SK-N-SH (cell line): ENCODE results near the gene ADCY1. TPM values are rescaled to one million over a fixed set of nuclear protein-coding genes. Genes with fewer than 3 reads are reported as not detected.

Experiments used
- CTCF ChIA-PET: fragments of 300-600, 350-600 bp; formaldehyde crosslinking; extraction: SDS; loops from one replicate; lab custom pipeline; 2021; lab: Yijun Ruan, JAX
- POLR2A ChIA-PET: fragments of 350-600 bp; sonication (Branson Sonifier 250); formaldehyde crosslinking; extraction: SDS; loops from one replicate; lab custom pipeline; 2020; ENCODE audit warnings: antibody characterized with exemption, inconsistent platforms; lab: Yijun Ruan, JAX
- DNase-seq: peaks from one replicate; pipeline ENCODE4 v3.0.0; 2012
- H2AFZ ChIP-seq: fragments of 200-600 bp; sonication (generic); 2 replicates; pipeline ENCODE4 v1.8.1; 2016; ENCODE audit warnings: antibody characterized with exemption, mild to moderate bottlenecking, low read depth
- H3F3A ChIP-seq: fragments of 200-600 bp; sonication (generic); replicated peaks from 2 replicates; pipeline ENCODE3; 2016; ENCODE audit warnings: antibody characterized with exemption, mild to moderate bottlenecking; ENCODE audit not compliant: insufficient read depth
- H3K27ac ChIP-seq, 2 experiments: fragments of 200-500 bp in 1 of 2; fragments of 200-600 bp in 1 of 2; sonication (Bioruptor generic) in 1 of 2; sonication (generic), shearing (Covaris generic) in 1 of 2; 2 replicates each; pipeline versions ENCODE4 v1.5.1 to v1.6.1; 2014 to 2016; ENCODE audit warnings: low read depth in 2 of 2, inconsistent platforms in 1 of 2, low read length in 1 of 2, mild to moderate bottlenecking in 1 of 2, mixed read lengths in 1 of 2
- H3K27me3 ChIP-seq: fragments of 200-600 bp; sonication (generic), shearing (Covaris generic); 2 replicates; pipeline ENCODE4 v1.6.1; 2016; ENCODE audit warnings: mixed run types; ENCODE audit not compliant: insufficient read depth
- H3K36me3 ChIP-seq, 2 experiments: fragments of 200-500 bp in 1 of 2; fragments of 200-600 bp in 1 of 2; sonication (Bioruptor generic) in 1 of 2; sonication (generic) in 1 of 2; replicated peaks in 1 of 2; 2 replicates each; pipeline versions ENCODE3 to v1.5.1; 2014 to 2016; ENCODE audit warnings: low read length in 1 of 2, mild to moderate bottlenecking in 1 of 2; ENCODE audit not compliant: insufficient read depth in 2 of 2, control insufficient read depth in 1 of 2
- H3K4me1 ChIP-seq, 2 experiments: fragments of 200-500 bp in 1 of 2; fragments of 200-600 bp in 1 of 2; sonication (Bioruptor generic) in 1 of 2; sonication (generic), shearing (Covaris generic) in 1 of 2; 2 replicates each; pipeline versions ENCODE4 v1.5.1 to v1.6.1; 2014 to 2016; ENCODE audit warnings: low read depth in 1 of 2, low read length in 1 of 2, mixed run types in 1 of 2; ENCODE audit not compliant: insufficient read depth in 2 of 2, control insufficient read depth in 1 of 2
- H3K4me2 ChIP-seq: fragments of 200-600 bp; sonication (generic), shearing (Covaris generic); 2 replicates; pipeline ENCODE4 v1.6.1; 2017; ENCODE audit warnings: mixed run types
- H3K4me3 ChIP-seq, 2 experiments: fragments of 200-500 bp in 1 of 2; fragments of 200-600 bp in 1 of 2; sonication (Bioruptor generic) in 1 of 2; sonication (generic), shearing (Covaris generic) in 1 of 2; 2 replicates each; pipeline versions ENCODE4 v1.5.1 to v1.8.1; 2014 to 2016; ENCODE audit warnings: low read depth in 2 of 2, inconsistent platforms in 1 of 2, low read length in 1 of 2, mild to moderate bottlenecking in 1 of 2, mixed read lengths in 1 of 2, moderate library complexity in 1 of 2
- H3K79me2 ChIP-seq: fragments of 200-600 bp; sonication (generic); 2 replicates; pipeline ENCODE4 v1.8.1; 2017; ENCODE audit warnings: mild to moderate bottlenecking; ENCODE audit not compliant: insufficient read depth
- H3K9ac ChIP-seq: fragments of 200-600 bp; sonication (generic); 2 replicates; pipeline ENCODE4 v1.6.1; 2017; ENCODE audit warnings: mixed run types
- H3K9me2 ChIP-seq: fragments of 200-600 bp; sonication (generic); 2 replicates; pipeline ENCODE4 v1.6.1; 2017; ENCODE audit warnings: mixed run types
- H3K9me3 ChIP-seq: fragments of 200-600 bp; sonication (generic); 2 replicates; pipeline ENCODE4 v1.6.1; 2017; ENCODE audit warnings: mixed run types, mild to moderate bottlenecking, moderate library complexity
- H4K20me1 ChIP-seq: fragments of 200-600 bp; sonication (generic); 2 replicates; pipeline ENCODE4 v1.6.1; 2017; ENCODE audit warnings: mild to moderate bottlenecking, mixed run types; ENCODE audit not compliant: insufficient read depth
- EP300 ChIP-seq, 2 experiments: IDR thresholded peaks; 2 replicates each; pipeline versions ENCODE4 v1.4.0 to v1.6.1; 2012; ENCODE audit warnings: borderline replicate concordance in 1 of 2, low read depth in 1 of 2, low read length in 1 of 2
- EZH2phosphoT487 ChIP-seq: fragments of 200-600 bp; sonication (generic); IDR thresholded peaks from 2 replicates; pipeline ENCODE4 v1.6.1; 2017; ENCODE audit warnings: low read depth, mixed run types, mild to moderate bottlenecking, antibody characterized with exemption, moderate library complexity, borderline replicate concordance
- FOXJ3 ChIP-seq: sonication (generic); formaldehyde crosslinking; IDR thresholded peaks from 2 replicates; pipeline ENCODE4 v1.5.1; 2020; ENCODE audit warnings: mild to moderate bottlenecking, missing genetic modification reagents
- GABPA ChIP-seq: IDR thresholded peaks from 2 replicates; pipeline ENCODE4 v1.4.0; 2012; ENCODE audit warnings: low read depth, mild to moderate bottlenecking
- JUND ChIP-seq: IDR thresholded peaks from 2 replicates; pipeline ENCODE4 v1.4.0; 2012
- RAD21 ChIP-seq: IDR thresholded peaks from 2 replicates; pipeline ENCODE4 v1.6.1; 2012; ENCODE audit warnings: mild to moderate bottlenecking, low read length
- RCOR1 ChIP-seq: fragments of 150-350 bp; IDR thresholded peaks from 2 replicates; pipeline ENCODE4 v1.6.1; 2017; ENCODE audit warnings: antibody characterized with exemption, low read length
- RXRA ChIP-seq: IDR thresholded peaks from 2 replicates; pipeline ENCODE4 v1.4.0; 2012; ENCODE audit warnings: low read depth, mild to moderate bottlenecking, borderline replicate concordance
- TAF1 ChIP-seq: IDR thresholded peaks from 2 replicates; pipeline ENCODE4 v1.6.1; 2012; ENCODE audit warnings: low read depth, mild to moderate bottlenecking, low read length, moderate library complexity, borderline replicate concordance
- TCF12 ChIP-seq: IDR thresholded peaks from 2 replicates; pipeline ENCODE4 v1.4.0; 2012
- WGBS: methylation state at CpG from one replicate; pipeline ENCODE4 v1.1.6; 2017; ENCODE audit warnings: low lambda C conversion rate; 5-methylcytosine and 5-hydroxymethylcytosine counted together
- polyA plus RNA-seq, 3 experiments: library from polyadenylated mRNA; depleted of rRNA; stranded (reverse); fragments of >200 nt; gene quantifications; 2 replicates each; pipeline ENCODE4 v1.2.3, GENCODE V29; 2012
- TF ChIP-seq, protein P1 (sequence below): IDR thresholded peaks from 2 replicates; pipeline ENCODE4 v1.4.0; 2012; ENCODE audit warnings: low read depth, borderline replicate concordance
- TF ChIP-seq, protein P2 (sequence below): IDR thresholded peaks from 2 replicates; pipeline ENCODE4 v1.4.0; 2012; ENCODE audit warnings: low read depth
- TF ChIP-seq, protein P3 (sequence below): fragments of 150-350 bp; IDR thresholded peaks from 2 replicates; pipeline ENCODE4 v1.6.1; 2017; ENCODE audit warnings: antibody characterized with exemption, low read length, low read depth, borderline replicate concordance

ADCY1 gene
- polyA plus RNA-seq, 1 of the 3 experiments (the other 2 are of a cell fraction): 0.16 TPM

DNA sequence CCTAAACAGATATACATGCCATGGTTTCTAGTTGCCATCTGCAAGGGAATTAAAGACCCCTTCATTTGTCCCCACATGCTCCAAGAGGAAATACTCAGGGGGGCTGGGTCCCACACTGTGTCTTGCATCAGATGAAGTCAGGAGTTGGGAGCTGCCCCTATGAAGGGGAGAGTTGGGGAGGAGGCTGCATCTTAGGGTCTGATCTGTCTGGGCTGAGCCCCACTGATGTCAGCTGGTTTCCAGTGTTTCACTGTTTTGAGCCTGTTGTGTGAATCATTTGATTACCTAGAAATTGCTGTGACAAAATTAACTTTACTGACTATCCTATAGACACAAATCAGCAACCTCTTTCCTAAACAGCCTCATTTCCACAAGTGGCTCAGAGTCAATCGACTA is 4.9 kb upstream of the ADCY1 start:
- Histone ChIP-seq H3K4me2 (no peak overlapping the region), H3K27ac (no peak overlapping the region), H4K20me1 (no peaks in the 10 kb centered on the region), H3F3A (no peaks in the 10 kb centered on the region)
- 13% methylated on average over 1 of the region's 1 CpG for WGBS
- TF ChIP-seq, protein P1, sequence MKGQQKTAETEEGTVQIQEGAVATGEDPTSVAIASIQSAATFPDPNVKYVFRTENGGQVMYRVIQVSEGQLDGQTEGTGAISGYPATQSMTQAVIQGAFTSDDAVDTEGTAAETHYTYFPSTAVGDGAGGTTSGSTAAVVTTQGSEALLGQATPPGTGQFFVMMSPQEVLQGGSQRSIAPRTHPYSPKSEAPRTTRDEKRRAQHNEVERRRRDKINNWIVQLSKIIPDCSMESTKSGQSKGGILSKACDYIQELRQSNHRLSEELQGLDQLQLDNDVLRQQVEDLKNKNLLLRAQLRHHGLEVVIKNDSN: no peak
- TF ChIP-seq JUND (no peak), TCF12 (no peak), RXRA (no peak), RCOR1 (no peak), EZH2phosphoT487 (no peak), GABPA (no peak), EP300 (IDR thresholded peaks at IDR 0.05; ENCODE audit: borderline replicate concordance in 1 of 2, low read depth in 1 of 2, low read length in 1 of 2) (no peak)
- TF ChIP-seq, all 33 proteins: peak for 0
- H3K4me3 ChIP-seq: no peak overlapping the region
- peak; percentile 12 for DNase-seq
- H2AFZ ChIP-seq: no peak overlapping the region
- ChIA-PET POLR2A (no interaction called here), CTCF (interaction anchor here (0.9 kb wide), 1 partner anchor 14 kb away, joined by 3 read pairs; no protein-coding TSS in a partner anchor)
- H3K27me3 ChIP-seq: peaks cover 8% of the 10 kb centered on the region; the same call in 1 of the 2 replicates
- H3K4me1 ChIP-seq: peaks cover 0 to 25% of the 10 kb centered on the region in 2 experiments; a peak in 1 of 4 replicates
- no peaks in the 10 kb centered on the region for H3K79me2 ChIP-seq
- no peak overlapping the region for H3K9ac ChIP-seq
- H3K36me3 ChIP-seq: no peaks in the 10 kb centered on the region
- no peaks in the 10 kb centered on the region for H3K9me3 ChIP-seq
- no peaks in the 10 kb centered on the region for H3K9me2 ChIP-seq

DNA sequence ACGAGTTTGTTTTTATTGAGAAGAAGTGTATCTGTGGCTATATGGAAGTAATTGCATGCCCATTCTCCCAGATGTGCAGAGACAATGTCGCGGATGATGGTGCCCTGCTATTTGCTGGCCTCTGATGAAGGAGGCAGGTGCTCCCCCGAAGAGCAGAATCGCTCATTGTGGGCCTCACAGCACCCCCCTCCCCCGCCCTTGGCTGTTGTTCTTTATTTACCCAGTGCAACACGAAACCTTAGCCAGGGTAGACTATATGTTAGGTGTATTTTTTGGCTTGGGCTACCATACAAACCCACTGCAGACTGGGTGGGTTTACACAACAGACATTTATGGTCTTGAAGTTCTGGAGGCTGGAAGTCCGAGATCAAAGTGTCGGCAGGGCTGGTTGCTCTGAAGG is 3.4 kb upstream of the ADCY1 start:
- Histone ChIP-seq H4K20me1 (no peaks in the 10 kb centered on the region), H3K27me3 (peaks cover 19% of the 10 kb centered on the region), H3K4me2 (no peak overlapping the region), H2AFZ (no peak overlapping the region), H3F3A (no peaks in the 10 kb centered on the region), H3K36me3 (no peaks in the 10 kb centered on the region), H3K9me2 (no peaks in the 10 kb centered on the region), H3K27ac (no peak overlapping the region), H3K9ac (no peak overlapping the region), H3K4me1 (peaks cover 0 to 26% of the 10 kb centered on the region in 2 experiments; a peak in 1 of 4 replicates), H3K79me2 (no peaks in the 10 kb centered on the region), H3K4me3 (no peak overlapping the region), H3K9me3 (no peaks in the 10 kb centered on the region)
- TF ChIP-seq, protein P2, sequence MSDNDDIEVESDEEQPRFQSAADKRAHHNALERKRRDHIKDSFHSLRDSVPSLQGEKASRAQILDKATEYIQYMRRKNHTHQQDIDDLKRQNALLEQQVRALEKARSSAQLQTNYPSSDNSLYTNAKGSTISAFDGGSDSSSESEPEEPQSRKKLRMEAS: no peak
- TF ChIP-seq FOXJ3 (CRISPR knock-in tag) (no peak), TAF1 (no peak), RAD21 (no peak)
- TF ChIP-seq, protein P3, sequence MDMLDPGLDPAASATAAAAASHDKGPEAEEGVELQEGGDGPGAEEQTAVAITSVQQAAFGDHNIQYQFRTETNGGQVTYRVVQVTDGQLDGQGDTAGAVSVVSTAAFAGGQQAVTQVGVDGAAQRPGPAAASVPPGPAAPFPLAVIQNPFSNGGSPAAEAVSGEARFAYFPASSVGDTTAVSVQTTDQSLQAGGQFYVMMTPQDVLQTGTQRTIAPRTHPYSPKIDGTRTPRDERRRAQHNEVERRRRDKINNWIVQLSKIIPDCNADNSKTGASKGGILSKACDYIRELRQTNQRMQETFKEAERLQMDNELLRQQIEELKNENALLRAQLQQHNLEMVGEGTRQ: no peak
- 44% methylated on average over 9 of the region's 9 CpGs for WGBS
- ChIA-PET POLR2A (no interaction called here), CTCF (interaction anchor here (1.2 to 2.3 kb wide), 2 partner anchors 9 to 128 kb away, joined by 3 to 9 read pairs; no protein-coding TSS in a partner anchor)
- DNase-seq: peak; percentile 11
